Vagina (tissue), 2 donors: ENCODE results near the gene CTH. TPM values are rescaled to one million over a fixed set of nuclear protein-coding genes. Genes with fewer than 3 reads are reported as not detected.
"Not testable (repeated sequence)": the region's sequence is repeated elsewhere in the genome, so short reads cannot be mapped to it uniquely, and the experiment has no call there.

ENCODE experiments used
- DNase-seq, 2 donors: peaks; one replicate each; pipeline ENCODE4 v3.0.0-alpha.2; 2017; ENCODE audit errors: extremely low spot score in 2 of 2
- H3K27ac ChIP-seq: fragments of 200-600 bp; sonication (generic); one replicate; pipeline ENCODE4 v1.5.1; 2019
- H3K27me3 ChIP-seq: fragments of 200-600 bp; sonication (generic); one replicate; pipeline ENCODE4 v1.5.1; 2019
- H3K36me3 ChIP-seq, 2 donors: fragments of 200-600 bp; sonication (generic); one replicate each; pipeline ENCODE4 v1.5.1; 2017 to 2019
- H3K4me1 ChIP-seq: fragments of 200-600 bp; sonication (generic); one replicate; pipeline ENCODE4 v1.5.1; 2019
- H3K4me3 ChIP-seq, 2 donors: fragments of 200-600 bp; sonication (generic); 1 replicate in 1 of 2; 2 replicates in 1 of 2; pipeline ENCODE4 v1.5.1; 2016 to 2019
- H3K9me3 ChIP-seq: fragments of 200-600 bp; sonication (generic); one replicate; pipeline ENCODE4 v1.5.1; 2019
- CTCF ChIP-seq, 3 experiments: fragments of 450-650 bp in 2 of 3; fragments of 200-600 bp in 1 of 3; sonication (generic) in 1 of 3; IDR thresholded peaks; one replicate each; pipeline ENCODE4 v1.5.1; 2017 to 2019; ENCODE audit warnings: antibody characterized with exemption in 3 of 3, mild to moderate bottlenecking in 2 of 3, moderate library complexity in 2 of 3
- POLR2A ChIP-seq, 2 donors: fragments of 450-650 bp; IDR thresholded peaks; one replicate each; pipeline ENCODE4 v1.6.1; 2017; ENCODE audit warnings: antibody characterized with exemption in 2 of 2, mild to moderate bottlenecking in 2 of 2, moderate library complexity in 2 of 2
- POLR2AphosphoS5 ChIP-seq, 2 donors: sonication (generic); formaldehyde crosslinking; IDR thresholded peaks; one replicate each; pipeline ENCODE4 v1.9.0; 2017; ENCODE audit warnings: antibody characterized with exemption in 2 of 2, mild to moderate bottlenecking in 2 of 2, low read depth in 1 of 2; ENCODE audit not compliant: insufficient read depth in 1 of 2
- intact Hi-C: fragments of 100-400 bp; cut with DNase I; formaldehyde crosslinking; loops from one replicate; pipeline ENCODE4 v1.15.1; 2023
- total RNA-seq: library from RNA; depleted of rRNA; stranded (reverse); fragments of >200 nt; gene quantifications from one replicate; pipeline ENCODE4 v1.2.3, GENCODE V29; 2016

CTH gene
- total RNA-seq, 1 donor from 2014 or later: 4.2 TPM

GRCh38 chr1:70409136-70409535 lies 1.9 kb upstream of the CTH start:
- Histone ChIP-seq H3K4me1 (peaks cover 21% of the 10 kb centered on the region), H3K27ac (no peak overlapping the region), H3K9me3 (no peaks in the 10 kb centered on the region), H3K36me3 (no peaks in the 10 kb centered on the region), H3K27me3 (no peaks in the 10 kb centered on the region), H3K4me3 (no peak overlapping the region)
- TF ChIP-seq POLR2A (IDR thresholded peaks at IDR 0.05) (no peak), POLR2AphosphoS5 (IDR thresholded peaks at IDR 0.05; ENCODE audit: insufficient read depth in 1 of 2, low read depth in 1 of 2) (no peak), CTCF (IDR thresholded peaks at IDR 0.05) (no peak)
- intact Hi-C loops: loop anchor here (5.0 kb wide), 1 partner anchor 348 kb away; no protein-coding TSS in a partner anchor
- no peak for DNase-seq

GRCh38 chr1:70411360-70411844 lies 334 bp downstream of the CTH start:
- Histone ChIP-seq H3K9me3 (no peaks in the 10 kb centered on the region), H3K36me3 (no peaks in the 10 kb centered on the region), H3K27ac (peak overlapping the region; percentile 89), H3K4me3 (peak overlapping the region; percentile 65 to 71), H3K4me1 (peaks cover 21% of the 10 kb centered on the region), H3K27me3 (no peaks in the 10 kb centered on the region)
- peak in 1 of 2 donors; percentile 89 for DNase-seq
- intact Hi-C loops: no loop called here
- TF ChIP-seq CTCF (IDR thresholded peaks at IDR 0.05) (no peak), POLR2AphosphoS5 (IDR thresholded peaks at IDR 0.05; ENCODE audit: insufficient read depth in 1 of 2, low read depth in 1 of 2) (no peak), POLR2A (IDR thresholded peaks at IDR 0.05) (no peak)

GRCh38 chr1:70415882-70416281 lies 4.8 kb downstream of the CTH start:
- Histone ChIP-seq H3K36me3 (peaks cover 0 to 8% of the 10 kb centered on the region in 2 donors), H3K4me1 (peaks cover 21% of the 10 kb centered on the region), H3K9me3 (no peaks in the 10 kb centered on the region), H3K27me3 (no peaks in the 10 kb centered on the region), H3K4me3 (no peak overlapping the region), H3K27ac (no peak overlapping the region)
- TF ChIP-seq POLR2AphosphoS5 (IDR thresholded peaks at IDR 0.05; ENCODE audit: insufficient read depth in 1 of 2, low read depth in 1 of 2) (no peak), POLR2A (IDR thresholded peaks at IDR 0.05) (no peak), CTCF (IDR thresholded peaks at IDR 0.05) (no peak)
- intact Hi-C loops: no loop called here
- DNase-seq: no peak

GRCh38 chr1:70418973-70419734 lies 8.1 kb downstream of the CTH start:
- H3K27ac ChIP-seq, H3K4me3 ChIP-seq, DNase-seq, H3K36me3 ChIP-seq, H3K4me1 ChIP-seq, intact Hi-C loops, H3K27me3 ChIP-seq, H3K9me3 ChIP-seq: not testable (repeated sequence)

GRCh38 chr1:70420320-70420719 lies 9.3 kb downstream of the CTH start:
- intact Hi-C loops: no loop called here
- Histone ChIP-seq H3K27me3 (no peaks in the 10 kb centered on the region), H3K4me3 (no peak overlapping the region), H3K9me3 (no peaks in the 10 kb centered on the region), H3K36me3 (peaks cover 0 to 8% of the 10 kb centered on the region in 2 donors), H3K27ac (no peak overlapping the region), H3K4me1 (no peaks in the 10 kb centered on the region)
- DNase-seq: no peak
- no peak for TF ChIP-seq CTCF (IDR thresholded peaks at IDR 0.05)
- TF ChIP-seq POLR2A (IDR thresholded peaks at IDR 0.05): no peak
- no peak for TF ChIP-seq POLR2AphosphoS5 (IDR thresholded peaks at IDR 0.05; ENCODE audit: insufficient read depth in 1 of 2, low read depth in 1 of 2)
